Duodenal mucosa (tissue), 2 donors: ENCODE results near the gene VPS13C.
A peak's percentile ranks its signal among the peaks of the same experiment; 100 is the strongest.
"Not testable (repeated sequence)": the region's sequence is repeated elsewhere in the genome, so short reads cannot be mapped to it uniquely, and the experiment has no call there.

Experiments used
- H3K27ac ChIP-seq: one replicate; pipeline ENCODE4 v1.7.0; 2013; ENCODE audit warnings: low read depth, low read length
- H3K27me3 ChIP-seq, 2 donors: one replicate each; pipeline ENCODE4 v1.7.0; 2013; ENCODE audit warnings: low read length in 2 of 2, control low read depth in 1 of 2; ENCODE audit not compliant: insufficient read depth in 2 of 2, control insufficient read depth in 1 of 2
- H3K36me3 ChIP-seq, 2 donors: one replicate each; pipeline ENCODE4 v1.7.0; 2013; ENCODE audit warnings: low read length in 2 of 2, control low read depth in 1 of 2; ENCODE audit not compliant: insufficient read depth in 2 of 2, control insufficient read depth in 1 of 2
- H3K4me1 ChIP-seq, 2 donors: one replicate each; pipeline ENCODE4 v1.7.0; 2013; ENCODE audit warnings: low read length in 2 of 2, control low read depth in 1 of 2; ENCODE audit not compliant: insufficient read depth in 2 of 2, control insufficient read depth in 1 of 2
- H3K4me3 ChIP-seq, 2 donors: one replicate each; pipeline ENCODE4 v1.7.0; 2013; ENCODE audit warnings: low read length in 2 of 2, low read depth in 1 of 2
- H3K9ac ChIP-seq, 2 donors: one replicate each; pipeline ENCODE4 v1.7.0; 2013; ENCODE audit warnings: low read length in 2 of 2, low read depth in 1 of 2
- H3K9me3 ChIP-seq, 2 donors: one replicate each; pipeline ENCODE4 v1.7.0; 2013; ENCODE audit warnings: low read length in 2 of 2, control low read depth in 1 of 2; ENCODE audit not compliant: control insufficient read depth in 1 of 2

The VPS13C gene

GRCh38 chr15:62059816-62060112, 483 bp downstream of the VPS13C start:
- Histone ChIP-seq H3K27me3 (no peaks in the 10 kb centered on the region), H3K9ac (peak overlapping the region; percentile 80 to 88), H3K4me3 (peak overlapping the region; percentile 94 to 95), H3K36me3 (no peaks in the 10 kb centered on the region), H3K9me3 (no peaks in the 10 kb centered on the region), H3K27ac (peak overlapping the region; percentile 92), H3K4me1 (peaks cover 10 to 27% of the 10 kb centered on the region in 2 donors)

- H3K9ac ChIP-seq: peak overlapping the region; percentile 80 to 88
These were observed 985 bp downstream of the VPS13C start for GRCh38 chr15:62059108-62059815.

GRCh38 chr15:62058327-62059028, 1.8 kb downstream of the VPS13C start:
- H3K4me3 ChIP-seq: peak overlapping the region in 1 of 2 donors; percentile 2
- no peaks in the 10 kb centered on the region for H3K9me3 ChIP-seq
- H3K36me3 ChIP-seq: no peaks in the 10 kb centered on the region
- no peaks in the 10 kb centered on the region for H3K27me3 ChIP-seq
- H3K4me1 ChIP-seq: peaks cover 7 to 25% of the 10 kb centered on the region in 2 donors
- no peak overlapping the region for H3K9ac ChIP-seq
- H3K27ac ChIP-seq: no peak overlapping the region

More at GRCh38 chr15:62059108-62059815, 985 bp downstream of the VPS13C start:
- Histone ChIP-seq H3K27ac (peak overlapping the region; percentile 34), H3K4me3 (peak overlapping the region; percentile 94 to 95), H3K4me1 (peaks cover 10 to 30% of the 10 kb centered on the region in 2 donors), H3K27me3 (no peaks in the 10 kb centered on the region), H3K9me3 (no peaks in the 10 kb centered on the region), H3K36me3 (no peaks in the 10 kb centered on the region)

GRCh38 chr15:62057341-62057980, 2.8 kb downstream of the VPS13C start:
- H3K4me1 ChIP-seq: peaks cover 16 to 24% of the 10 kb centered on the region in 2 donors

GRCh38 chr15:62054979-62055378, 5.3 kb downstream of the VPS13C start:
- H3K4me1 ChIP-seq: peaks cover 16 to 28% of the 10 kb centered on the region in 2 donors
- no peaks in the 10 kb centered on the region for H3K27me3 ChIP-seq
- no peak overlapping the region for H3K9ac ChIP-seq

More at GRCh38 chr15:62057341-62057980, 2.8 kb downstream of the VPS13C start:
- Histone ChIP-seq H3K36me3 (no peaks in the 10 kb centered on the region), H3K4me3 (no peak overlapping the region), H3K9me3 (no peaks in the 10 kb centered on the region), H3K9ac (no peak overlapping the region), H3K27me3 (no peaks in the 10 kb centered on the region), H3K27ac (no peak overlapping the region)

GRCh38 chr15:62053439-62054085, 6.7 kb downstream of the VPS13C start:
- Histone ChIP-seq H3K27me3 (no peaks in the 10 kb centered on the region), H3K9me3 (no peaks in the 10 kb centered on the region), H3K4me3 (no peak overlapping the region), H3K4me1 (peaks cover 12 to 21% of the 10 kb centered on the region in 2 donors), H3K36me3 (no peaks in the 10 kb centered on the region), H3K9ac (no peak overlapping the region), H3K27ac (no peak overlapping the region)

More at GRCh38 chr15:62054979-62055378, 5.3 kb downstream of the VPS13C start:
- Histone ChIP-seq H3K36me3 (no peaks in the 10 kb centered on the region), H3K27ac (no peak overlapping the region), H3K4me3 (no peak overlapping the region), H3K9me3 (no peaks in the 10 kb centered on the region)

- Histone ChIP-seq H3K27ac (no peak overlapping the region), H3K27me3 (no peaks in the 10 kb centered on the region), H3K9ac (no peak overlapping the region), H3K4me3 (no peak overlapping the region), H3K4me1 (peaks cover 12 to 15% of the 10 kb centered on the region in 2 donors), H3K36me3 (no peaks in the 10 kb centered on the region), H3K9me3 (no peaks in the 10 kb centered on the region)
These were observed 7.5 kb downstream of the VPS13C start for GRCh38 chr15:62052713-62053112.

GRCh38 chr15:62051166-62051565, 9.1 kb downstream of the VPS13C start:
- Histone ChIP-seq H3K4me1 (peaks cover 12 to 13% of the 10 kb centered on the region in 2 donors), H3K36me3 (no peaks in the 10 kb centered on the region), H3K9ac (no peak overlapping the region), H3K27me3 (no peaks in the 10 kb centered on the region), H3K4me3 (no peak overlapping the region), H3K27ac (no peak overlapping the region), H3K9me3 (no peaks in the 10 kb centered on the region)

GRCh38 chr15:62050115-62050514, 10.1 kb downstream of the VPS13C start:
- no peaks in the 10 kb centered on the region for H3K36me3 ChIP-seq
- no peak overlapping the region for H3K27ac ChIP-seq
- H3K4me3 ChIP-seq: no peak overlapping the region
- H3K27me3 ChIP-seq: no peaks in the 10 kb centered on the region
- no peaks in the 10 kb centered on the region for H3K9me3 ChIP-seq
- peaks cover 14 to 17% of the 10 kb centered on the region in 2 donors for H3K4me1 ChIP-seq
- H3K9ac ChIP-seq: no peak overlapping the region

GRCh38 chr15:62048254-62048653, 12.0 kb downstream of the VPS13C start:
- not testable (repeated sequence) for H3K27me3 ChIP-seq, H3K9me3 ChIP-seq, H3K36me3 ChIP-seq, H3K4me3 ChIP-seq, H3K9ac ChIP-seq, H3K27ac ChIP-seq
- peaks cover 7 to 12% of the 10 kb centered on the region in 2 donors for H3K4me1 ChIP-seq
